NCI-H1694 treated with DMSO at 0.1 percent for 48 hours (cell line): ENCODE data around the gene CHCHD1.
A peak's percentile ranks its signal among the peaks of the same experiment; 100 is the strongest.
"Not testable (repeated sequence)": the region's sequence is repeated elsewhere in the genome, so short reads cannot be mapped to it uniquely, and the experiment has no call there.

Experiments used
- DNase-seq: peaks from one replicate; lab custom pipeline; 2025; lab: John Stamatoyannopoulos, UW

Gene CHCHD1

GRCh38 chr10:73781879-73782748, at the start of gene CHCHD1:
Gene CHCHD1 (plus strand): TSS chr10:73782048. CDS start chr10:73782076, 28 bp downstream.
- DNase-seq: peak; percentile 66

GRCh38 chr10:73732426-73732825, 49.4 kb upstream of the CHCHD1 start:
- no peak for DNase-seq

- DNase-seq: no peak
Observed at GRCh38 chr10:73732931-73733623, 48.8 kb upstream of the CHCHD1 start.

DNA sequence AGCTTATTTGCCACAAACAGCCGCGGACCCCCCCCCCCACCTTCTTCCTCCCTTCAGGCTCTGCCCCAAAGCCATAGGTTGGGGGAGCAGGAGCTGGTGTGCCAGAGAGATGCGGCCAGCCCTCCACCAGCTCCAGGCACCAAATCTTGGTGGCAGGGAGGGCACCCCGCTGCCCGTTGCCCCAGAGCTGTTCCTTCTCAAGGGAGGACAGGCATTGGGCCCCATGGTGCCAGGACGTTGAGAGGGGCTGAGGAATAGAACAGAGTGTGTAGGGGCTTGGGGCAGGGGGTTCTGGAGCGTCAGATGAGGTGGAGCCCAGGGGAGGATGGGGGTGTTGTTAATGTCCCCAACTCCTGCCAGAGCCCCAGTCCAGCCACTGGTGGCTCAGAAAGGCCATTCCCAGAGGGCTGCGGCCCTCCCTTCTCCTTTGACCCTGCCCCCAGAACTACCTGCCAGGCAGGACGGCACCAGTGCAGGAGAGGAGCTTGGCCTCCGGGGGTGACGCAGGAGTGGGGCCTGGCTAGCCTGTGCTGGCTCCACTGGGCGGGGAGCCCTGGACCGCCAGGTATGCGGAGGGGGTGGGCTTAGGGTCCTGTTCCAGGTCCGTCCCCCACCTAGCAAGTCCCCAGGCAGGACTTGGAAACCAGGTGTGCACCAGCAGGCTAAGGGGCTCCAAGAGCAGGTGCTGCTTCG, 47.7 kb upstream of the CHCHD1 start:
- DNase-seq: no peak

GRCh38 chr10:73734796-73735305, 47.0 kb upstream of the CHCHD1 start:
- no peak for DNase-seq

DNA sequence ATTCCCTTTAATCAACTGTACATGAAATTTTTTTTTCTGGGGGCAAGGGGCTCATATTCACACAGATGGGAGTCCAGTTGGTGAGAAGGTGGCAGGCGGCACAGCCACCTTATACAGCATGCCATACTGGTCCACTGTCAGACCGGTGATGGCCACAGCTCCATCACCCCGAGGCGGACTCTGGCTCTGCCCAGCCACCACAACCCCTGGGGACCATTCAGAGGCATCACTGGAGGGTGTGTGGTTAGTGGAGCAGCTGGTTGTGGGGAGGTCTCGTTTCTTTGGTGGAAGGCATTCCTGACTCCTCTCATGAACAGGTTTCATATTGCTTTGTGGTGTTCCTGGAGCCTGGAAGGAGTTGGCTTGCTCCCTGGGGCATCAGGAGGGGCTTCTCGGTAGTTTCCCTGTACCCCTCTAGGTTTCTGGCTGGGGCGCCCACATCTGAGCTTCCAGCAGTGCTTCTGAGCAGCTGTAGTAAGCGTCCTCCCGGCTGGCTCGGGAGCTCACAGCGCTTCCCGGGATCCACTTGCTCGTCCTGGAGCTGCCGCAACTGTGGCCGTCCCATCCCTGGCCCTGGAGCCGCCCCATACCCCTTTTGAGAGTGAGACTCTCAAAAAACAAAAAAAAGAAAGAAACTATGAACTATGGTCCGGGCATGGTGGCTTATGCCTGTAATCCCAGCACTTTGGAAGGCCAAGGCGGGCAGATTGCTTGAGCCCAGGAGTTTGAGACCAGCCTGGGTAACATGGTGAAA, 41.2 kb upstream of the CHCHD1 start:
- not testable (repeated sequence) for DNase-seq

DNA sequence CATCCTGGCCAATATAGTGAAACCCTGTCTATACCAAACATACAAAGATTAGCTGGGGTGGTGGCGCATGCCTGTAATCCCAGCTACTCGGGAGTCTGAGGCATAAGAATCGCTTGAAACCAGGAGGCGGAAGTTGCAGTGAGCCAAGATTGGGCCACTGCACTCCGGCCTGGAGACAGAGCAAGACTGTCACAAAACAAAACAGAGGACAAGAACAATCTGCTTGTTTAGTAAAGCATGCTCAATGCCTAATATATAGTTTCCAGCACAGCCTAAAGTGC, 39.5 kb upstream of the CHCHD1 start:
- no peak for DNase-seq

- no peak for DNase-seq
Observed at GRCh38 chr10:73743327-73743904, 38.4 kb upstream of the CHCHD1 start.

DNA sequence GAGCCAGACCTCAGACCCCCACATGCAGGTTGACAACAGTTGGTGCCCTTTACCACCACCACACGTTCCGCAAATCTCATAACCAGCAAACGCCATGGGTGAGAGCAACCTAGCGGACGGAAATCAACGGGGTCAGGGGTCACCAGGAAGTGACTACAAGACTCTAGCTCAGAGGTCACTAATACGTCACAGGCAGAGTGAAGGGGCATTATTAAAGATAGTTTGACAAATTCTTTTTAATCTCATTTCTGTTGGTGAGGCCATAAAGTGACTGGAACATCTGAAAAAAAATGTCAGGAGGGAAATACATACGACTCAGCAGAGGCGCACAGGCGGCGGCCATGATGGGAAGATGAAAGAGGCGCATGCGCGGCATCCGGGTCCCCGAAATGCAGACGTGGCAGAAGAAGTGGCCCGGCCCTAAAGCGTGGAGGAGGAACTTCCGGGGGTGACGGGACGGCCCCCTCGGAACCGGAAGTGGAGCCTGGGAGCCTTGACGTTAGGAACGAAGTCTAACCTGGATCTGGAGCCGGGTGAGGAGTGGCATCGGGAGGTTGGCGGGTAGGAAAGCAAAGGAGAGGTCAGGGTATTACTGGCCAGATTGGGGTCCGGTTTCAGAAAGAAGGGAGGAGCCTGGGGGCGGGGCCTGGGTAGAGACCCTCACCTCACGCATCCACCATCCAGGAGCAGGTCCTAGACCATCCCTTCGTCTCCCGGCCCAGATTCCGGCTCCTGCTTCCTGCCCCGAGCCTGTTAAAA, 37.8 kb upstream of the CHCHD1 start, which contains the start of gene SEC24C:
Gene SEC24C (plus strand): TSS at position 468 of the 759 bp plus-strand sequence. CDS start 2,461 bp downstream, outside the sequence.
- DNase-seq: peak; percentile 93

- no peak for DNase-seq
Observed at GRCh38 chr10:73744664-73744975, 37.2 kb upstream of the CHCHD1 start.

DNA sequence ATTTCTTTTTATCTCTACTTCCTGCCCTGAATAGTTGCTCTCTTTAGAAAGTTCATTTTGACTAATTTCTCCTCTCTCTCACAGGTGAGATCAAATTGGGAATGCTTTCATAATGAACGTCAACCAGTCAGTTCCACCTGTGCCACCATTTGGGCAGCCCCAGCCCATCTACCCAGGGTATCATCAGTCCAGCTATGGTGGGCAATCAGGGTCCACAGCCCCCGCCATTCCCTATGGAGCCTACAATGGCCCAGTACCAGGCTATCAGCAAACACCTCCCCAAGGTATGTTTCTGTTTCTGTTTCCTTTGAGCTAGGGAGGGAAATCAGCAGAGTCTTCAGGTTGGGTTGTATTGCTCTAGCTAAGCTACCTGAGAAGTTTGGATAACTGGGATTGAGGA, 35.1 kb upstream of the CHCHD1 start:
- no peak for DNase-seq

- DNase-seq: no peak
Observed at GRCh38 chr10:73750819-73751218, 31.0 kb upstream of the CHCHD1 start.

- no peak for DNase-seq
Observed at GRCh38 chr10:73756183-73756582, 25.7 kb upstream of the CHCHD1 start.

DNA sequence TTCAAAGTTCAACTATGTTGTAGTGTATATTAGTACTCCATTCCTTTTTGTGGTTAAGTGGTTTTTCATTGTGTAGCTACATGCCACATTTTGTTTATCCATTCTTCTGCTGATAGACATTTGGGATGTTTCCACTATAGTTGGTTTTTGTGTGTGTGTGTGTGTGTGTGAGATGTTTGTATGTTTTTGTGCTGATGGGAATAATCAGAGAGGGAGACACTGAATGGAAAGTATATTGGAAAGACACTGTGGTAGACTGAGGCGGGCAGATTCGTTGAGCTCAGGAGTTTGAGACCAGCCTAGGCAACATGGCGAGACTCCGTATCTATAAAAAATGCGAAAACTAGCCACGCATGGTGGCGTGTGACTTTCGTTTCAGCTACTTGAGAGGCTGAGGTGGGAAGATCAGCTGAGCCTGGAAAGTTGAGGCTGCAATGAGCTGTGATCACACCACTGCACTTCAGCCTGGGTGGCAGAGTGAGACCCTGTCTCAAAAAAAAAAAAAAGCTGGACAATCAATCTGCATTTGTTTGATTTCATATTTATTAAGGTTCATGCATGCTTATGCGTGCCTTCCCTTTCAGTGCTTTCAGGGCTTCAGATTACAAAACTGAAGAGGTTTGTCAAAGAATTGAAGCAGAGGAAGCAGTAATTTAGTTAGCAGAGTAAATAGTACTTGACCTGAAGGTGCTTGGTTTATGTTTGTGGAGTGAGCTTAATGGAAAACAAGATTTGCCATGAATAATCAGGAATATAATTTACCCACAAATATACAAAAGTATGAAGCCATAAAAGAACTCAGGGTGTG, 22.9 kb upstream of the CHCHD1 start:
- DNase-seq: no peak

DNA sequence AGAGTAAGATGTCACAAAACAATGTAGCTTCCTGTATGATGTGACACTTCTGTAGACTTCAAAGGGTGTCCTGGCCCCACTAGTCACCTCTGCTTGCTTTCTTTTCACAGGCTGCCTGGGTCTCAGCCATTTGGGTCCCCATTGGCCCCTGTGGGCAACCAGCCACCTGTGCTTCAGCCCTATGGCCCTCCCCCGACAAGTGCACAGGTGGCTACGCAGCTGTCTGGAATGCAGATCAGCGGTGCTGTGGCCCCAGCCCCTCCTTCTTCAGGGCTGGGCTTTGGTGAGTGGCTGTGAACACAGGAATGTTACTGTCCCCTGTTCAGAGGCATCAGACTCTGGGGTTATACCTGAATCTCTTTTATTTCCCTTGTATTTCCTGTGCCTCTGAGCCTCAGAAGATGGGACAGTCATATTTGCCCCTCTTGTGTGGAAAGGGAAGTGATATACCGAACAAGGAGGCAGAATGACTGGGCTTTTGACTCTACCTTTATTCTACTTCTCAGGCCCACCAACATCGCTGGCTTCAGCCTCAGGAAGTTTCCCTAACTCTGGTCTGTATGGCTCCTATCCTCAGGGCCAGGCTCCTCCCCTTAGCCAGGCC, 22.2 kb upstream of the CHCHD1 start:
- no peak for DNase-seq

- DNase-seq: no peak
Observed at GRCh38 chr10:73761781-73762180, 20.1 kb upstream of the CHCHD1 start.

DNA sequence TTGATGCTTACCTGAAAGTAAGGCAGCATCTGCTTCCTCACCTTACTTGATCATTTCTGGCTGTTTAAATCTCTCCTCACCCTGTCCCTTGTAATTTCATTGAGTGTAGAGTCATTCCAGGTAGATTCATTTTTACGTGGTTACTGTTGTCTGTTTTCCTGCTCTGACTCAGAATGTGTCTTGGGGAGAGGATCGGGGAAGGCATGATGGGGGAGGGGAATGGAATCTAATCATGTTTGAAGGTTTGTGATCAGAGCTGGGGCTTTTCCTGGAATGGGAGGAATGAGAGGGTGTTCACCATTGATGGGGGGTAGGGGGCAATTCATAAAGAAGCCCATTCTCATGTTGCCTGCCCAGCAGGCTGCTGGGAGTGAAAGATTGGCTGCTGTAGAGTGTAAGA, 18.9 kb upstream of the CHCHD1 start:
- no peak for DNase-seq

DNA sequence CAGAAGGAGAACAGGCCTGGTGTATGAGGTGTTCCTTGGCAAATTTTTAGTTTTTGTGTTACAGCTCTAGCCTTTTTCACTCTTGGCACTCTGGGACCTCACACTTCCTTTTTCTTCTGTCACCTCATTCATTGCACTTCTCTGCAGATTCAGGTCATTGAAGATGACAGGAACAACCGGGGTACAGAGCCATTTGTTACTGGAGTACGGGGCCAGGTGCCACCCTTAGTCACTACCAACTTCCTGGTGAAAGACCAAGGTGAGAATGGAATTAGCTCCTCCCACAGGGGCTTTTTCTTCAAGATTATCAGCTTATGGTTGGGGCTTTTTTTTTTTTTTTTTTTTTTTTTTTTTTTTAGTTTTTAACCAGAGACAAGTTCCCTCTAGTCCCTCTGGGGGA, 18.5 kb upstream of the CHCHD1 start:
- no peak for DNase-seq

- DNase-seq: no peak
Observed at GRCh38 chr10:73765066-73765465, 16.8 kb upstream of the CHCHD1 start.

- DNase-seq: no peak
Observed at GRCh38 chr10:73768881-73769280, 13.0 kb upstream of the CHCHD1 start.
